ENCODE data around the gene TRH.

DNA sequence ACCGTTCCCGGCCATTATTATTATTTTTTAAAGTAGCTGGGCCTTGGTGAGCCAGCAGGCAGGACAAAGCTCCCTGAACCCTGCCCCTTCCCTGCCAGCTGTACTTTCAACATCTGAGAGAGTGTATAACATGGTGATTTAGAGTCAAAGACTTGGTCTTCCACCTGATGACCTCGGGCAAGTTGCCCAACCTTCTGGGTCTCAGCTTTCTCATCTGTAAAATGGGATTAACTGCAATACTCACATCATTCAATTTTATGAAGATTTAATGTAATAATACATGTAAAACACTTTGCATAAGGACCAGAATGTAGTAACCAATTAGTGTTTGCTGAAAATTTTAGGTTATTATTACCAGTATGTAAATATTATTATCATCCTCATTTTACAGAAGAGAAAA lies 11.9 kb upstream of the TRH start:
- TF ChIP-seq POLR2A (IDR thresholded peaks at IDR 0.05) = no peak
- TF ChIP-seq, protein P1, sequence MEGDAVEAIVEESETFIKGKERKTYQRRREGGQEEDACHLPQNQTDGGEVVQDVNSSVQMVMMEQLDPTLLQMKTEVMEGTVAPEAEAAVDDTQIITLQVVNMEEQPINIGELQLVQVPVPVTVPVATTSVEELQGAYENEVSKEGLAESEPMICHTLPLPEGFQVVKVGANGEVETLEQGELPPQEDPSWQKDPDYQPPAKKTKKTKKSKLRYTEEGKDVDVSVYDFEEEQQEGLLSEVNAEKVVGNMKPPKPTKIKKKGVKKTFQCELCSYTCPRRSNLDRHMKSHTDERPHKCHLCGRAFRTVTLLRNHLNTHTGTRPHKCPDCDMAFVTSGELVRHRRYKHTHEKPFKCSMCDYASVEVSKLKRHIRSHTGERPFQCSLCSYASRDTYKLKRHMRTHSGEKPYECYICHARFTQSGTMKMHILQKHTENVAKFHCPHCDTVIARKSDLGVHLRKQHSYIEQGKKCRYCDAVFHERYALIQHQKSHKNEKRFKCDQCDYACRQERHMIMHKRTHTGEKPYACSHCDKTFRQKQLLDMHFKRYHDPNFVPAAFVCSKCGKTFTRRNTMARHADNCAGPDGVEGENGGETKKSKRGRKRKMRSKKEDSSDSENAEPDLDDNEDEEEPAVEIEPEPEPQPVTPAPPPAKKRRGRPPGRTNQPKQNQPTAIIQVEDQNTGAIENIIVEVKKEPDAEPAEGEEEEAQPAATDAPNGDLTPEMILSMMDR (IDR thresholded peaks at IDR 0.05) = no peak
